GM21447 (cell line): ENCODE results near the gene KLHL17.
A peak's percentile ranks its signal among the peaks of the same experiment; 100 is the strongest.
"Not testable (repeated sequence)": the region's sequence is repeated elsewhere in the genome, so short reads cannot be mapped to it uniquely, and the experiment has no call there.

Experiments used
- ATAC-seq: cut with Tn5 transposase; IDR thresholded peaks from one replicate; pipeline ENCODE4 v1.9.1; 2021; ENCODE audit not compliant: unreplicated experiment

The KLHL17 gene

DNA sequence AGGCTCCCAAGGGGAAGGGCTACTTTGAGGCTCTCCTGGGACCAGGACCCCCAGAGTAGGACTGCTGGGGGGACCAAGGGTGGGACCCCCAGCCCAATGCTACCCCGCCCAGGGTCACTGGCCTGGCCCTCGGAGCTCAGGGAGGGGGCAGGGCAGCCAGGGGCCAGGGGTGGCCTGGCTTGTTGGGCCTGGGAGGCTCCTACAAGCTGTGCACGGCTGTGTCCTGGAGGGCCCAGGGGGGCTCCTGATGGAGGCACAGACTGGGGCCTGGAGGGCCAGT is 37.3 kb downstream of the KLHL17 start:
- no peak for ATAC-seq

DNA sequence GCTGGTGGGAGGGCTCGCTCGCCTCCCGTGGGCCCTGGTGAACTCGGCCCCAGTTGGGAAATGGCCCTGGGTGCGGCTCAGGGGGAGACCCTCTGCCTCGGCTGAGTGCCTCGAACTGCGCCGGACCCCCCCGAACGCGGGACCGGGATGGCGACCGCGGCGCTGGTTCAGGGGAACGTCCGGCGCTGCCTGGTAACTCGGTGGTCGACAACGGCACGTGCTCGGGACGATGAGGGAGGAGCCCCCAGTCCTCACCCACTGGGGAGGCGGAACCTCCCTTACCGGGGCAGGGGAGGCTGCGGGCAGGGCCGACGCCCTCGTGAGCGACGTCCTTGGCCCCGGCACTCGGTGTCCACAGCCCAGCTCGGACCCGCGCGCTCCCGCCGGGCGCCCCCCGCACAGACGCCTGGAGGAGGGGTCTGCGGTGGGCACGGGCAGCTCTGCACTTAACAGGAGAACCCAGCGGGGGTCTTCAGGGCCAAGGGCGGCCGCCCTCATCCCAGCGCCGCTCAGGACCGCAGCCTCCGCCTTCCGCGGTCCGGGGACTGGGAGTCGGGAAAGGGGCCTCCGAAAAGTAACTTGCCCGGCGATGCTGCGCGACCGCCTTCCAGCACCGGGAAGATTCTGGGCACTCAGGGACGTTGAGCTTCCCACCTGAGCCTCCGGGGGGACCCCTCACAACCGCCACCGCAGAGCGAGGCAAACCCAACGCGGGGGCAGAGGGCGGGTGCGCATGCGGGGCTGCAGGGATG is 37.8 kb downstream of the KLHL17 start:
- no peak for ATAC-seq

GRCh38 chr1:998745-998994 is 38.3 kb downstream of the KLHL17 start:
- no peak for ATAC-seq

DNA sequence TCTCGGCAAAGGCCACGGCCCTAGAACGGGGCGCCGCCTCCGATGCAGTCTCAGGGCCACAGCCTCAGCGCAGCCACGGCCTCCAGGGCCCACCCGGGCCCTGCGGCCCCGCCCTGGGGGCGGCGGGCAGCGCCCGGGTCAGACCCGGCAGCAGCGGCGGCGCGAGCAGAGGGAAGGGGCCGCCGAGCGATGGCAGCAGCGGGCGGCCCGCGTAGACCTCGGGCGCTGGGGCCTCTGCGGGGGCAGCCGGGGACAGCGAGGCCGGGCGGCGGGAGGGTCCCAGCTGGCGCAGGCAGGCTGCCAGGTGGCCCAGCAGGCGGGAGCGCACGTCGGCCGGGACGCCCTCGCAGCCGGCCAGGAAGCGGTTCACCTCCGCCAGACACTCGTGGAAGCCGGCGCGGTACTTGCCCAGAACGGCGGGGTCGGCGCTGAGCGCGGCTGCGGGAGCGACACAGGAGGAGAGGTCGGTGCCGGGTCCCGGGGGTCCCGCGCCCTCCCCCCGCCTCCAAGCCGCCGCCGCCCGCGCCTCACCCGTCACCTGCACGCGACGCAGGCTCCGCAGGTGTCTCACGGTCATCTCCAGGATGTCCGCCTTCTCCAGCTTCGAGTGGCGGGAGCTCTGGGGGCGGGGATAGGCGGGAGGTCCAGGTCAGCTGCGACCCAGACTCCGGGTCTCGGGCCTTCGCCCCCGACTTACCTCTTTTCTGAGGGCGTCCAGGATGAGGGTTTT is 38.8 kb downstream of the KLHL17 start:
- ATAC-seq: no peak

DNA sequence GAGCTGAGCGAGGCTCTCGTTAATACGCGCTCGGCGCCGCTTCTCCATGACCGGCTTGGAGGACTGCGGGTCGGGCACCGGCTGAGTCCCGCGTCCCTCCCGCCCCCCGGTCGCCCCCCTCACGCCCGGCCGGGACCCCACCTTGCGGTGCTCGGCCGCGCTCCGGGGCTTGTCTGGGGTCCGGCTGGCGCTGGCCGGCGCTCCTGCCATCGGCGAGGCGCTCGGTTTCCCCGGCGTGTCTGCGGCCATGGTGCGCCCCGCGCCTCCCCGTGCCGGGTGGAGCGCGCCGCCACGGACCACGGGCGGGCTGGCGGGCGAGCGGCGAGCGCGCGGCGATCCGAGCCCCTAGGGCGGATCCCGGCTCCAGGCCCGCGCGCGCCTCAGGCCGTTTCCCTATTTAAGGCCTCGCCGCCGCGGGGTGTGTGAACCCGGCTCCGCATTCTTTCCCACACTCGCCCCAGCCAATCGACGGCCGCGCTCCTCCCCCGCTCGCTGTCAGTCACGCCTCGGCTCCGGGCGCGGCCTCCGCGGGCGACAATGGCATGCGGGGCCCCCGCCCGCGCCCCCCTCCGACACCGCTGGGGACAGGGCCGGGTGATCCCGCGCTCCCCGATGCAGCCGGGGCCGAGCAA is 39.5 kb downstream of the KLHL17 start, which contains the start of gene HES4:
HES4 (minus strand) TSS at position 373 of the 632 bp plus-strand sequence; CDS start at position 249, 124 bp downstream.
- peak; percentile 30 for ATAC-seq

GRCh38 chr1:1000357-1001056 is 40.1 kb downstream of the KLHL17 start:
- ATAC-seq: peak; percentile 8

- ATAC-seq: no peak
These were observed 40.8 kb downstream of the KLHL17 start for GRCh38 chr1:1001057-1001783.

GRCh38 chr1:1003618-1004419 is 43.4 kb downstream of the KLHL17 start:
- no peak for ATAC-seq

DNA sequence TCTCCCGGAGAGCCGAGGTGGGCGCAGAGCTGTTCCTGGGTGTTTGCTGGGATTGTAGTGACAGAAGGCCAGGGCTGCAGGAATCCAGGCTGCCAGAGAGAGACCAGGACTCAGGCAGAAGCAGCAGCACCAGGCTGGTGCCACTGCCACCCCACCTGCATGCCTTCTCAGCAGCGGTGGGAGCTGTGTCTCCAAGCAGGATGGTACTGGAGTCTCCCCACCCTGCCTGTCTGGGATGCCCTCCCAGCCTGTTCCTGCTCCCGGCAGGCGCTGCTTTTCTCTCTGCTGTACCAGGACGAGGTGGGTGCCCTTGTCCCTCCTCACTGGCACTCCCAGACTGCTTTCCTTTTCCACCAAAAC is 44.0 kb downstream of the KLHL17 start:
- no peak for ATAC-seq

DNA sequence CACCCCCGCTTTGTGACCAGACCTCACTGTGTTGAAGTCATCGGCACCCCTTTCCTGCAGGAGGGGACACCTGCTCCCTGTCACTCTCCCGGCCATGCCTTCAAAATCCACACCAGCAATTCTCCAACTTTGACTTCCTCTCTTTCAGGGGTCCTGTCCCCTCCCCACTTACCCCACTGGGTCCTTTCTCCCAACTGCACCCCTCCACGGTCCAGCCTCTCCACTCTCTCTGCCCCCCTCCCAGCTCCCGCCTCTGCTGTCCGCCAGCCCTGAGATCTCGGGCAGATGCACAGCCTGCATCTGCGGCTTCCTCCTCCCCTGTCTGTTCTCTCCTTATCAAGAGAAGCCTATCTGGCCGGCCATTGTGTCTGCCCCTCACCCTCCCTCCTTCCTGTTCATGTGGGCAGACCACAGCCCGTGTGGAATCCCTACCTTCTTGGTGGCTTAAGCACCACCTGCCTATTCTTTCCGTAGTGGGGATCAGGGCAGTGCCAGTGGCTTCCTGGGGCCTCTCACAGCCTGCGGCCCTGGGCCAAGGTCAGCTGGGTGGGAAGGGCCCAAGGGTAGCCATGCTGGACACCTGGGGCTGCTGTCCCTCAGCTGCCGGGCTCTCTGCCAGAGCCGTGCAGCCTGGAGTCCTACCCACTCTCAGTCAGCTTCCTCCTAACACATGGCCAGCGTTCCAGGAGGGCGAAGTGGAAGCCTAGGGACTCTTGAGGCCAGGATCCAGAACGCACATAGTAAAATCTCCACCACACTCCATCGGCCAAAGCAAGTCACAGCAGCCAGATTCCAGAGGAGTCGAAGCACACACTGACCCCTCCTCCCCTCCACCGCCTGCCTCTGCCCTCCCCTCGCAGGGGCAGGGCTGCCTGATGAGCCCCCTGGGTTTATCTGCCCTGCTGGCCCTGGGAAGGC is 44.7 kb downstream of the KLHL17 start:
- ATAC-seq: no peak

GRCh38 chr1:1005774-1006304 is 45.5 kb downstream of the KLHL17 start:
- no peak for ATAC-seq

DNA sequence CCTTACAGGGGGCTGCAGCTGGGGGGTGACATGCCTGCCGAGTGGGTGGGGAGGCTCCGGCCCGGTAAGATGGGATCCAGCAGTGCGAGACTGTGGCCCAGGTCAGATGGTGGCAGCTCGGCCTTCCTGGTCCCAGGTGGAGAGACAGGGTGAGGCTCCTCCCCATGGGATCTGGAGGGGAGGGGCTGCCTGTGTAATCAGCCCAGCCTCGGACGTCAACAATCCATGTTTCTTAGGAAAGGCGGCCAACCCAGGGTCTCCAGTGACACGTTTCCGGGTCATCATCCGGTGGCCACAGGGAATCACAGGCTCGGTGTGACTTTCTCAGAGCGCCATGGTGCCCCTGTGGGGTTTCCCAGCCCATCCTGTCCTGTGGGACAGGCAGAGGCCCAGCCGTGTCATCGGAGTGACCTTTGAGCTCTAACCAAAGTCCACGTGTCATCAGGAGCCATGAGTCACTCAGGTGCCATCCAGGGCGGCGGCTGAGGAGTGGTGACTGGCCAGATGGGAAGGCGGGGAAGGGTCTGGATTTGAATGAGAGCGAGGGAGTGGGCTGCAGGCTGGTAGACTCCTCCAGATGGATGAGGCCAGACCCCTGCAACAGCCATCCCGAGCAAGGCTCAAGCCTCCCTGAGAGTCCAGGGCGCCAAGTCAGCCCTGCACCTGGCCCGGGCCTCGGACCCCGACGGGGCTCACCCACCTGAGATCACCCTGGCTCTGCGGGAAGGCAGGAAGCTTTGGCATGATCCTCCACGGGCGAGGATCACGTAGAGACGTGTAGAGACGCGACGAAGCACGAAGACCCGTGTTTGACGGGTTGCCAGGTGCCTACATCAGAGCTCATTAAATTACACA is 46.1 kb downstream of the KLHL17 start:
- ATAC-seq: no peak

DNA sequence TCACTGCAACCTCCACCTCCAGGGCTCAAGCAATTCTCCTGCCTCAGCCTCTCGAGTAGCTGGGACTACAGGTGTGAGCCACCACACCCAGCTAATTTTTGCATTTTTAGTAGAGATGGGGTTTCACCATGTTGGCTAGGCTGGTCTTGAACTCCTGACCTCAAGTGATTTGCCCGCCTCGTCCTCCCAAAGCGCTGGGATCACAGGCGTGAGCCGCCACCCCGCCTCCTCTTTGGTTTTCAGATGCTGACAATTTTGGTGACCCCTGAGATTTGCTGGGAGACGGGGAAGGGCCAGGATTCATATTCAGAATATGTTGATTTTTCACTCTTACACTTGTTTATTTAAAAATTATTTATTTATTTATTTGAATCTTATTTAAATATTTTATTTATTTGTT is 49.7 kb downstream of the KLHL17 start:
- not testable (repeated sequence) for ATAC-seq

DNA sequence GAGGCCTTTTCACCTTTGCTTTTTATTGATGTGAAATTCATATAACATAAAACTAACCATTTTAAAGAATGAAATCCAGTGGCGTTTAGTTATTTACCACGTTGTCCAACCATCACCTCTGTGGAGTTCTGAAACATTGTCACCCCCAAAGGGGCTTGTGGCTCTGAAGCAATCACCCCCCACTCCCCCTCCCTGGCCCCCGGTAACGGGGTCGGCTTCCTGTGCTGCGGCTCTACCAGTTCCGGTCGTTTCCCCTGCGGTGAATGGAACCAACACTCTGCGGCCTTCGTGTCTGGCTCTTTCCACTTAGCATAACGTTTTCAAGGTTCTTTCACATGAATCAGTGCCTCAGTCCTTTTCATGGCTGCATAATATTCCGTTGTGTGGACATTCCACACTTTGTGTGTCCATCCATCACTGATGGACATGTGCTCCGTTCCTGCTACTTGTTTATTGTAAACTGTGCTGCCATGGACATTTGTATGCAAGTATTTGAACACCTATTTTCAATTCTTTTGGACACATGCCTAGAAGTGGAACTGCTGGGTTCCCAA is 51.1 kb downstream of the KLHL17 start:
- no peak for ATAC-seq

- ATAC-seq: not testable (repeated sequence)
These were observed 52.3 kb downstream of the KLHL17 start for GRCh38 chr1:1012736-1013104.

DNA sequence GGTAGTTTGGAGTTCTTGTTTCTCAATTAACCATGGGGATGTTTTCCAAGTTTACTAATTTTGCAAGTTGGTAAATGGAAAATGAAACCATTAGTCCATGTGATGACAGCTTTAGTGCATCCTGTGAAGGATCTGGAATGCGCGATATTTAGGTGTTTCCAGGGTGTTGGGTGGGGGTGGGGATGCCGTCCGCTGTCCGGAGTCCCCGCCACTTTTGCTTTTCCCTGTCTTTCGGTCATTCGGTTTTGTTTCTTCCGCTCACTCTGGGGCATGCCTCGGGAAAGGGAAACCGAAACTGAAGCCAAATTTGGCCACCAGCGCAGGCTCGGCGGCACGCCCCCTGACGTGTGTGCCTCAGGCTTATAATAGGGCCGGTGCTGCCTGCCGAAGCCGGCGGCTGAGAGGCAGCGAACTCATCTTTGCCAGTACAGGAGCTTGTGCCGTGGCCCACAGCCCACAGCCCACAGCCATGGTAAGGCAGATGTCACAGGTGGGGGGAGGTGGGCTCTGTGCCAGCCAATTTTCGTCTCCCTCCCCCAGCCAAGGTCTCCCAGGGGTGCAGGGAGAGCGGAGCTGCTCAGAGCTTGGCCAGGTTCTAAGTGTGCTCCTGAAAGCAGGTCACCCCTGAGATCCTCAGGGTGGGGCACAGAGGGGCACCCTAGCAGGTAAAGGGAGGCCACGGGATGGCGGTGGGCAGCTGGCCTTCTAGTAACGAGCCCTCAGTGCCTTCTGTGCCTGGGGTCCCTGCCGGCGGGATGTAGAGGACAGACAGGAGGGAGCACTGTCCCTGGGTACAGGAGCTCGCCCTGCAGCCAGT is 52.9 kb downstream of the KLHL17 start, which contains the start of gene ISG15:
ISG15 (plus strand) TSS at position 393 of the 817 bp plus-strand sequence; CDS start at position 470, 77 bp downstream.
- ATAC-seq: peak; percentile 76
